Tibial nerve (tissue), 4 donors: ENCODE results near the gene OR10H5. TPM values are rescaled to one million over a fixed set of nuclear protein-coding genes. Genes with fewer than 3 reads are reported as not detected.
"Not testable (repeated sequence)": the region's sequence is repeated elsewhere in the genome, so short reads cannot be mapped to it uniquely, and the experiment has no call there.

Experiments
- DNase-seq, 2 donors: peaks; one replicate each; pipeline ENCODE4 v3.0.0-alpha.2; 2019; ENCODE audit warnings: low spot score in 2 of 2
- H3K27ac ChIP-seq, 4 donors: fragments of 200-600 bp; sonication (generic) in 3 of 4; one replicate each; pipeline ENCODE4 v1.5.1; 2017 to 2019; ENCODE audit warnings: mild to moderate bottlenecking in 1 of 4
- H3K27me3 ChIP-seq, 2 donors: fragments of 200-600 bp; sonication (generic) in 1 of 2; one replicate each; pipeline versions ENCODE4 v1.5.1 to v1.6.0; 2017 to 2019
- H3K36me3 ChIP-seq, 3 donors: fragments of 200-600 bp; sonication (generic); one replicate each; pipeline ENCODE4 v1.5.1; 2018 to 2019
- H3K4me1 ChIP-seq, 4 donors: fragments of 200-600 bp; sonication (generic) in 3 of 4; one replicate each; pipeline ENCODE4 v1.5.1; 2017 to 2019
- H3K4me3 ChIP-seq, 4 donors: fragments of 200-600 bp; sonication (generic) in 3 of 4; one replicate each; pipeline ENCODE4 v1.5.1; 2017 to 2019; ENCODE audit warnings: mild to moderate bottlenecking in 1 of 4, moderate library complexity in 1 of 4
- H3K9me3 ChIP-seq, 4 donors: fragments of 200-600 bp; sonication (generic) in 3 of 4; one replicate each; pipeline ENCODE4 v1.5.1; 2017 to 2019
- EP300 ChIP-seq, 2 donors: sonication (generic); formaldehyde crosslinking; IDR thresholded peaks; one replicate each; pipeline ENCODE4 v1.6.1; 2017; ENCODE audit warnings: antibody characterized with exemption in 2 of 2, mild to moderate bottlenecking in 1 of 2
- POLR2A ChIP-seq, 2 donors: fragments of 450-650 bp; IDR thresholded peaks; one replicate each; pipeline ENCODE4 v1.6.1; 2017; ENCODE audit warnings: antibody characterized with exemption in 2 of 2, mild to moderate bottlenecking in 2 of 2, moderate library complexity in 2 of 2
- WGBS, 2 donors: methylation state at CpG; one replicate each; pipeline ENCODE4 v1.1.5; 2018; 5-methylcytosine and 5-hydroxymethylcytosine counted together
- total RNA-seq, 4 donors: library from RNA; depleted of rRNA; stranded (reverse); fragments of >200 nt; gene quantifications; one replicate each; pipeline ENCODE4 v1.1.0, GENCODE V29; 2016
- TF ChIP-seq, protein P1 (sequence below), 5 experiments: fragments of 200-600 bp in 3 of 5; fragments of 450-650 bp in 2 of 5; sonication (generic) in 3 of 5; IDR thresholded peaks; one replicate each; pipeline ENCODE4 v1.5.1; 2016 to 2019; ENCODE audit warnings: antibody characterized with exemption in 5 of 5, mild to moderate bottlenecking in 3 of 5, moderate library complexity in 2 of 5

Gene OR10H5
- total RNA-seq, 4 donors from 2014 or later: not detected

DNA sequence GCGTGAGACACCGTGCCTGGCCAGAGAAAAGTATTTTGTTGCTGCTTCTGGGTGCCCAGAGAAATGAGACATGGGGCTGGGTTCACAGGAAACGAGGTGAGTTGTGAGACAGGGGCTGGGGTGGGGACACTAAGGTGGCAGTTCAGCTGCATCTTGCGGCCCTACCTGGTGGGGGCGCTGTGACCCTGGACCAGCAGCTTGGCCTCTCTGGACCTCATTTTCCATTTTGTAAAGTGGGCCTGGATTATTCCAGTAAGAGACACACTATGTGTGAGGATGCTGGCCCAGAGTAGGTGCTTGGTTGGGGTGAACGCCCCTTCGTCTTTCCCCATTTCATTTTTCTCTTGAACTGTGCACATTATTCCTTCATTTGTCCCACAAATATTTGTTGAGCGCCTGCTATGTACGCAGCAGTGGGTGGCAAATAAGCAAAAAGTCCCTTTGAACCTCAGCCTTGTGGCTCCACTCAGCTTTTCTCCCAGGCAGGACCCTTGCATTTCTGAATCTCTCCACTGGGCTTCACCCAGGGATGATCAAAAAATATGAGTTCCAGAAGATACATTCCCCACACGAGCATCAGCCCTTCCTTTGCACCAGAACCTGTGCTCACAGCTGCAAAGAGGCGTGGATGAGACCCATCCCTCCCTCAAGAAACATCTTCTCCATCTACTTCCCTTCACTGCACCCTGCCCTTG is 54.6 kb downstream of the OR10H5 start:
- Histone ChIP-seq H3K4me1 (peaks cover 0 to 6% (median 0%) of the 10 kb centered on the region in 4 donors), H3K4me3 (no peak overlapping the region), H3K27ac (no peak overlapping the region), H3K9me3 (no peaks in the 10 kb centered on the region), H3K27me3 (no peaks in the 10 kb centered on the region), H3K36me3 (no peaks in the 10 kb centered on the region)
- no peak for DNase-seq
- TF ChIP-seq EP300 (IDR thresholded peaks at IDR 0.05) (no peak), POLR2A (IDR thresholded peaks at IDR 0.05) (no peak)
- TF ChIP-seq, protein P1, sequence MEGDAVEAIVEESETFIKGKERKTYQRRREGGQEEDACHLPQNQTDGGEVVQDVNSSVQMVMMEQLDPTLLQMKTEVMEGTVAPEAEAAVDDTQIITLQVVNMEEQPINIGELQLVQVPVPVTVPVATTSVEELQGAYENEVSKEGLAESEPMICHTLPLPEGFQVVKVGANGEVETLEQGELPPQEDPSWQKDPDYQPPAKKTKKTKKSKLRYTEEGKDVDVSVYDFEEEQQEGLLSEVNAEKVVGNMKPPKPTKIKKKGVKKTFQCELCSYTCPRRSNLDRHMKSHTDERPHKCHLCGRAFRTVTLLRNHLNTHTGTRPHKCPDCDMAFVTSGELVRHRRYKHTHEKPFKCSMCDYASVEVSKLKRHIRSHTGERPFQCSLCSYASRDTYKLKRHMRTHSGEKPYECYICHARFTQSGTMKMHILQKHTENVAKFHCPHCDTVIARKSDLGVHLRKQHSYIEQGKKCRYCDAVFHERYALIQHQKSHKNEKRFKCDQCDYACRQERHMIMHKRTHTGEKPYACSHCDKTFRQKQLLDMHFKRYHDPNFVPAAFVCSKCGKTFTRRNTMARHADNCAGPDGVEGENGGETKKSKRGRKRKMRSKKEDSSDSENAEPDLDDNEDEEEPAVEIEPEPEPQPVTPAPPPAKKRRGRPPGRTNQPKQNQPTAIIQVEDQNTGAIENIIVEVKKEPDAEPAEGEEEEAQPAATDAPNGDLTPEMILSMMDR (IDR thresholded peaks at IDR 0.05): no peak
- 58 to 64% methylated on average over 11 of the region's 11 CpGs for WGBS, 2 donors

DNA sequence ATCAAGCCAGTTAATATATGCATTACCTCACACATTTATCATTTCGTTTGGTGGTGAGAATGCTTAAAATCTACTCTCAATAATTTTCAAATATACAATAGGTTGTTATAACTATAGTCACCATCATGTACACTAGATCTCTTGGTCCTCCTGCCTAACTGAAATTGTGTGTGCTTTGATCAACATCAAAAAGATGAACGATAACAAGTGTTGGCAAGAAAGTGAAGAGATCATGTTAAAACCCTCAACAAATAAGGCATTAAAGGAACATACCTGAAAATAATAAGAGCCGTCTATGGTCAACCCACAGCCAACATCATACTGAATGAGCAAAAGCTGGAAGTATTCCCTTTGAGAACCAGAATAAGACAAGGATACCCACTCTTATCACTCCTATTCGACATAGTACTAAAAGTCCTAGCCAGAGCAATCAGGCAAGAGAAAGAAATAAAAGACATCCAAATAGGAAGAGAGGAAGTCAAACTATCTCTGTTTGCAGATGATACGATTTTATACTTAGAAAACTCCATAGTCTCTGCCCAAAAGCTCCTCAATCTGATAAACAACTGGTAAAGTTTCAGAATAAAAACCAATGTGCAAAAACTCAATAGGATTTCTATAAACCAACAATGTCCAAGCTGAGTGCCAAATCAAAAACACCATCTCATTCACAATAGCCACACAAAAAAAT is 55.9 kb downstream of the OR10H5 start:
- DNase-seq: no peak
- Histone ChIP-seq H3K27ac (no peak overlapping the region), H3K27me3 (no peaks in the 10 kb centered on the region), H3K9me3 (no peaks in the 10 kb centered on the region), H3K36me3 (no peaks in the 10 kb centered on the region), H3K4me1 (no peaks in the 10 kb centered on the region), H3K4me3 (no peak overlapping the region)
- no peak for TF ChIP-seq POLR2A (IDR thresholded peaks at IDR 0.05)
- WGBS, 2 donors: 67 to 73% methylated on average over 5 of the region's 5 CpGs

DNA sequence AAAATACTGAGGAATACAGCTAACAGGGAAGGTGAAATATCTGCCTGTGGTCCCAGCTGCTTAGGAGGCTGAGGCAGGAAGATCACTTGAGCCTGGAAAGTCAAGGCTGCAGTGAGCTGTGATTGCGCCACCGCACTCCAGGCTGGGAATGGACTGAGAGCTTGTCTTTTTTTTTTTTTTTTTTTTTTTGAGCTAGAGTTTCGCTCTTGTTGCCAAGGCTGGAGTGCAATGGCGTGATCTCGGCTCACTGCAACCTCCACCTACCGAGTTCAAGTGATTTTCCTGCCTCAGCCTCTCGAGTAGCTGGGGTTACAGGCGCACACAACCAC is 56.4 kb downstream of the OR10H5 start:
- H3K9me3 ChIP-seq, H3K4me3 ChIP-seq, H3K4me1 ChIP-seq, H3K36me3 ChIP-seq, H3K27ac ChIP-seq, H3K27me3 ChIP-seq: not testable (repeated sequence)
- 67 to 68% methylated on average over 8 of the region's 8 CpGs for WGBS, 2 donors
- DNase-seq: peak in 1 of 2 donors; percentile 12

DNA sequence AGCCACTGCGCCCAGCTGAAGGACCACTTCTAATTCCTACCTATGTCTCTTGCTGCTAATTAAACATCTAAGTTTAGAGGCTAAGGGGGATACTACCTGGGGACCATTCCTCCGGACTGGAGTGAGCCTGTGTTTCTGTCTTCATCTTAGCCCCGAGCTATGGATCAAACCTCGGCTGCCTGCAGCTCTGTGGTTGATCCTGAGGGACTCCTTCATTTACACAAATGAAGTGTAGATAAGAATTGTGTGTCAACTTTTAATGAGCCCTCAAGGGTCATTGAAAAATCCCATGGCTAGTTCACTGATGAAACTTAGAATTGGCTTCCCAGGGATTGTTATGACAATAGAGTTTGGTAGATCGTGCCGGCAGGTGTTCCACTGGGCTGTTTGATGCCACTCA is 59.5 kb downstream of the OR10H5 start:
- no peaks in the 10 kb centered on the region for H3K27me3 ChIP-seq
- no peak overlapping the region for H3K4me3 ChIP-seq
- no peaks in the 10 kb centered on the region for H3K9me3 ChIP-seq
- no peak overlapping the region for H3K27ac ChIP-seq
- TF ChIP-seq EP300 (IDR thresholded peaks at IDR 0.05): no peak
- 83 to 86% methylated on average over 6 of the region's 6 CpGs for WGBS, 2 donors
- H3K36me3 ChIP-seq: no peaks in the 10 kb centered on the region
- no peaks in the 10 kb centered on the region for H3K4me1 ChIP-seq
- DNase-seq: no peak

DNA sequence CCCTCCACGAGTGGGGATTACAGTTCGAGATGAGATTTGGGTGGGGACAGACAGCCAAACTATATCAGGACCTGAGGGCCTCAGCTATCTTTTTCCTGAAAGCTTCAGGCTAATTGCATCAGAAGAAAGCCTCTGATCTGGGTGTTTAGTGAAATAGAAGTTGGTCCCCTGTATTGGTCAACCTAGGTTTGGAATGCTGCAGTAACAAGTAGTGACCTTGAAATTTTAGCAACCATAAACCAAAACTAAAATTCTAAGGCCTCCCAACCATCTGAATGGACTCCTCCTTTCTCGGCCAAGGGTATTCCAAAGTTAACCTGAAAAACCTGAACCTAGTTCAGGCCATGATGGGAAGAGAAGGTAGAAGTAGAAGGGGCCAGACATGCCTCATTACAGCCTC is 62.9 kb downstream of the OR10H5 start:
- H3K9me3 ChIP-seq: peaks cover 0 to 4% (median 0%) of the 10 kb centered on the region in 4 donors
- H3K36me3 ChIP-seq: no peaks in the 10 kb centered on the region
- whole genome bisulfite sequencing, 2 donors: 77 to 83% methylated on average over 3 of the region's 3 CpGs
- no peak overlapping the region for H3K27ac ChIP-seq
- no peak overlapping the region for H3K4me3 ChIP-seq
- DNase-seq: no peak
- TF ChIP-seq, protein P1 (IDR thresholded peaks at IDR 0.05): no peak
- no peak for TF ChIP-seq POLR2A (IDR thresholded peaks at IDR 0.05)
- no peak for TF ChIP-seq EP300 (IDR thresholded peaks at IDR 0.05)
- no peaks in the 10 kb centered on the region for H3K4me1 ChIP-seq
- H3K27me3 ChIP-seq: peaks cover 0 to 4% of the 10 kb centered on the region in 2 donors

Other genes with a start within 250 kb of the OR10H5 start
- gene CYP4F8, start 172.4 kb upstream of the OR10H5 start, total RNA-seq: not detected
- 10 to 100 TPM in 2 of 4 donors, 1 to 10 TPM in 1, not detected in 1; 3.3 to 19.7 (median 13.0) TPM for gene CYP4F3, start 146.8 kb upstream of the OR10H5 start, total RNA-seq
- 10 to 100 TPM; 12.6 to 62.0 (median 50.4) TPM for gene CYP4F12, start 114.6 kb upstream of the OR10H5 start, total RNA-seq
- gene OR10H2, start 59.6 kb upstream of the OR10H5 start, total RNA-seq: not detected
- not detected for gene OR10H3, start 49.7 kb upstream of the OR10H5 start, total RNA-seq
- not detected for gene OR10H1, start 28.0 kb downstream of the OR10H5 start, total RNA-seq
- not detected for gene CYP4F2, start 110.4 kb downstream of the OR10H5 start, total RNA-seq
- gene CYP4F11, start 146.9 kb downstream of the OR10H5 start, total RNA-seq: 1 to 10 TPM in 3 of 4 donors, not detected in 1; 2.5 to 3.3 (median 3.1) TPM
- not detected for gene OR10H4, start 161.3 kb downstream of the OR10H5 start, total RNA-seq